ENCODE data around the gene KIF19.

KIF19 gene

DNA sequence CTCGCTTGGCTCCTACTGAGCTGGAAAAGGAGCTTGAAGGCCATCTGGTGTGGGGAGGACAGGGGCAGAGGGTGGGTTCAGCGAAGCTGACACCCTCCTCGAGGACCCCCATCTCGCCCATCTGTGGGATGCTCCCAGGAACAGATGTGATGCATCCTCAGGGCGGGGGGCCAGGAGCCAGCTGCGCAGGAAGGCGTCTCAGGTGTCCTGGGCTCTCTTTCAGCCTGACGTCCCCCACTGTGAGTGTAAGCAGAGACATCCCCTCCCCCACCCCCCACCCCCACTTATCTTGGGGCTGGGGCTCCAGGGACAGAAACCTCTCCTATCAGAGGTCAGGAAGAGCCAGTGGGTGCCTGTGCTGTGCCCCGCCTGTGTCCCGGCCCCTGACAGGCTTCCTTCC lies 16.2 kb downstream of the KIF19 start:
- DNase-seq (ENCODE audit: low read depth in 2 of 2): no peak

DNA sequence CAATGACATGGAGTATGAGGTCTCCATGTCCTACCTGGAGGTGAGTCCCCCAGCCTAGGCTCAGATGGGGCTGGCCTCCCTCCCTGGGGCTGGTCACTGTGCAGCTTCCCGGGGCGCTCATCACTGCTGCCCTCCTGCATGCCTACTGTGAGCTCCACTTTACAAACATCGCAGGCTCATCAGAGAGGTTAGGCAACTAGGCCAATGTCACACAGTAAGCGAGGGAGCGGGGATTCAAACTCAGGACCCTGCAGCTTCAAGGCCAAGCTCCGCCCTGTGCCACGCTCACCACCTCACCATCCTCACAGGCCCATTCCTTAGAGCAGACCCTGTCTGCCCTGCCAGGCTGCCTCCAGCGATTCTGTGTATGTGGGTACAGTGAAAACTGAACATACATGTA lies 17.1 kb downstream of the KIF19 start:
- DNase-seq (ENCODE audit: low read depth in 2 of 2): no peak

DNA sequence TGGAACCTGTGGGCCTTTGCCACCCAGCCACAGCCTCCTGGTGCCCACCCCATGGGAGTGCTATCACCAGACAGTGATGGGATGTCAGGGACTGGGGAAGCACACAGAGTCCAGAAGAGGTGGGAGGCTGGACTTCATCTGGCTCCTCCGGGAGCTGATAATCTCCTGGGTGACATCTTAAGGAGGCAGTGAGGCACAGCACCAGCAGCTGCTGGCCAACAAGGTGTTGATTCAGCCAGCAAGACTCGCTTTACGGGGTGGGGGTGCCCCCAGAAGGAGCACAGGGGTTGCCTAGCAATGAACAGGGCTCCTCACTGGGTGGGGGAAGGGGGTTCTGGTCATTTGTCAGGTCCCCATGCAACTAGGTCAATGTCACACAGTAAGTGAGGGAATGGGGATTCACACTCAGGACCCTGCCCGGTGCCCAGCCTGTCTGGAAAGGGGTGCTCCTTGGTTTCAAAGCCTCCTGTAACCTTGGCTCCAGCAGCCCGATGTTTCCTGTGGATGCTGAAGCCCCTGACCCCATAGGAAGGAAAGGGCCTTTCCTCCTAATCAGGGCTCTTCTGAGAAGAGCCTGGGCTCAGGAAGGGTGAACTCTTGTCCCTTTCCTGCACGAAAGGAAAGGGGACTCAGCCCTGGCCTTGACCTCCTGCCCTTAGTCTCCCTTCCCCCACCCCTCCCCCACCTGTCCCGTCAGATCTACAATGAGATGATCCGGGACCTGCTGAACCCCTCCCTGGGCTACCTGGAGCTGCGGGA lies 17.7 kb downstream of the KIF19 start:
- no peak for DNase-seq (ENCODE audit: low read depth in 2 of 2)

DNA sequence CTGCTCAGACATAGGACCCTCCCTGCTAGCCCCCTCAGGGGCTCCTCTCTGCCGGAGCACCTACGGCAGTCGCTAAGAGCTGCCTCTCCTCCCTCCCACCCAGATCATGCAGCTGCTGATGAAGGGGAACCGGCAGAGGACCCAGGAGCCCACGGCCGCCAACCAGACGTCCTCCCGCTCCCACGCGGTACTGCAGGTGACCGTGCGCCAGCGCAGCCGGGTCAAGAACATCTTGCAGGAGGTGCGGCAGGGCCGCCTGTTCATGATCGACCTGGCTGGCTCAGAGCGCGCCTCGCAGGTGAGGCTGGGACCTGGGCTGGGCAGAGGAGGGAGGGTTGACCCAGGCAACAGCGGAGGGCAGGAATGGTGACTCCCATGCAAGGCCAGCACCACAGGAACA lies 18.6 kb downstream of the KIF19 start:
- DNase-seq (ENCODE audit: low read depth in 2 of 2): no peak

DNA sequence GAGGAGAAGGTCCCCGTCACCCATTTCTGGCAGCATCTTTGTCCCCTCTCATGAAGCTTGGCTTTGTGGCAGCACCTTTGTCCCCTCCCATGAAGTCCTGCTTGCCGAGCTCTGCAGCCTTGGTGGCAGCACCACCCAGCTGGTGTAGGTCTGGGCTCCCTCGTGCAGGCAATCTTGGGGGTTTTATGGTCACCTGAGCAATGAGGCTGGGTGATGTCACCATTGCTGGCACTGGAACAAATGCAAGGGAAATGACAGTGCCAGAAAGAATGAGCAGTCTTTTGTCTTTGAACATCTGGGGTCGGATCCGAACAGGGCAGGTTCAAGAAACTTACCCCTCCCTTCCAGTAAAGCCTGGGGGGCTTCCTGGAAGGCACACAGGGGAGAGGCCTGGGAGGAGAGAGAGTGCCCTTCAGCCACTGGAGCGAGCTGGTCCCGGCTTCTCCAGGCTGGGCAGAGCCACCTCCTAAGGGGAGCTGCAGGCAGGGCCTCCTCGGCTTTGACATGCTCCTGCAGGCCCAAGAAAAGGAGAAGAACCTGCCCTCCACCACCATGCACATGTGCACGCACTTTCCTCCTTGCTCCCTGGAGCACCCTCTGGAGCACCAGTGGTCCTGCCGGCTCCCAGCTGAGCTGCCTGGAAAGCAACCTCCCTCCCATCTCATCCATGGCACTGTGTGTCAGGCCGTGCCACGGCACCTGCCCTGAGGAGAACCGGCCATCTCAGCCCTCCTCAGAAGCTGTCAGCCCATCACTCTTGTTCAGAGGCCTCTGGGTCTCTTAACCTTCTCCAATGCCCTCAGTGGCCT lies 19.6 kb downstream of the KIF19 start:
- no peak for DNase-seq (ENCODE audit: low read depth in 2 of 2)

DNA sequence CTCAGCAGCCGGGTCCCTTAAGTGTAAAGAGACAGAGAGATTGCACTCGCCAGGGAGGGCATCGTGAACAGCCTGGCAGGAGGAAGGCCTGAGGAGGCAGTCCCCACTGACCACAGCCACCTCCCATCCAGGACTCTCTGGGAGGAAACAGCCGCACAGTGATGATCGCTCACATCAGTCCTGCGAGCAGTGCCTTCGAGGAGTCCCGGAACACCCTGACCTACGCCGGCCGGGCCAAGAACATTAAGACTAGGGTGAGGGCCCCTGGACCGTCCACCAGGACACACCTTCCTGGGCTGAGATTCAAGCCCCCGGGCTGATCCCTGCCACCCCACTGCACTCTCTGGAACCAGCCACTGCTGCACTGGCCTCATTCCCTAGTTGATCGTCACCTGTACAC lies 21.6 kb downstream of the KIF19 start:
- no peak for DNase-seq (ENCODE audit: low read depth in 2 of 2)

DNA sequence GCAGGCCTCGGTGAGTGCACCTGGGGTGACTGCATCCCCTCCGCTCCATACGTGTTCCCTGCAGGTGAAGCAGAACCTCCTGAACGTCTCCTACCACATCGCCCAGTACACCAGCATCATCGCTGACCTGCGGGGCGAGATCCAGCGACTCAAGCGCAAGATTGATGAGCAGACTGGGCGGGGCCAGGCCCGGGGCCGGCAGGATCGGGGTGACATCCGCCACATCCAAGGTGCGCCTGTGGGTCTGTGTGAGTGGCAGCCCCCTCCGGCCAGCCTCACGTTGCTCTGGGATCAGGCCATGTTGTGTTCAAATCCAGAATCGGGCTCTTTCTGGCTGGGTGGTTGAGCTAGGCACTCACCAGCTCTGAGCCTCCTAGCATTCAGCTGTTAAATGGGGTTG lies 23.1 kb downstream of the KIF19 start:
- DNase-seq (ENCODE audit: low read depth in 2 of 2): no peak

DNA sequence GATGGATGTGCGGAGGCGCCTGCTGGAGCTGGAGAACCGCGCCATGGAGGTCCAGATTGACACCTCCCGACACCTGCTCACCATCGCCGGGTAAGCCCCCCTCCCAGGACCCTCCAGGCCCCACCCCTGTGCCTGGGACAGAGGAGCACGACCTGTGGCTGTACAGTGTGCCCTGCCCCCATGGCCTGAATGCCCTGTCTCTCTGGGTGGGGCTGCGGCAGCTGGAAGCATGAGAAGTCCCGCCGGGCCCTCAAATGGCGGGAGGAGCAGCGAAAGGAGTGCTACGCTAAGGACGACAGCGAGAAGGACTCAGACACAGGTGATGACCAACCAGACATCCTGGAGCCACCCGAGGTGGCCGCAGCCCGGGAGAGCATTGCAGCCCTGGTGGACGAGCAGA lies 24.5 kb downstream of the KIF19 start:
- DNase-seq (ENCODE audit: low read depth in 2 of 2): no peak

DNA sequence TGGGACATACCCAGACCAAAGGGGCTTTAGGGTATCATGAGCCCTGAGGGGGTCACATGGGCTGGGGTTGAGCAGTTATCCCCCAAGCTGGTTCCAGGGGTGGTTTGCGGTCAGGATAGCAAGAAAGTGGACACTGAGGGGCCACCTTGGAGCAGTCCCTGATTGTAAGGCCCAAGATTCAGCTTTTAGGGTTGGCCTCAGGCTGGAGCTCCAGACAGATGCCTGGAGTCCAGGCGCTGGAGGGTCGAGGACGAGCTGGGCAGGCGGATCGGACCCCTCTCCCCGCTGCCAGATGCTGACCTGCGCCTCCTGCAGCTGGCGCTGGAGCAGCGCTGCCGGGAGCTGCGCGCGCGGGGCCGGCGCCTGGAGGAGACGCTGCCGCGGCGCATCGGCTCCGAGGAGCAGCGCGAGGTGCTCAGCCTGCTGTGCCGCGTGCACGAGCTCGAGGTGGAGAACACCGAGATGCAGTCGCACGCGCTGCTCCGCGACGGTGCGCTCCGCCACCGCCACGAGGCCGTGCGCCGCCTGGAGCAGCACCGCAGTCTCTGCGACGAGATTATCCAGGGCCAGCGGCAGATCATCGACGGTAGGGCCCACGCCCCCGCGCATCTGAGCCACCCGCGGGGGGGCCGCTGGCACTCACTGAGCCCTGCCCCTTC lies 25.7 kb downstream of the KIF19 start:
- no peak for DNase-seq (ENCODE audit: low read depth in 2 of 2)

DNA sequence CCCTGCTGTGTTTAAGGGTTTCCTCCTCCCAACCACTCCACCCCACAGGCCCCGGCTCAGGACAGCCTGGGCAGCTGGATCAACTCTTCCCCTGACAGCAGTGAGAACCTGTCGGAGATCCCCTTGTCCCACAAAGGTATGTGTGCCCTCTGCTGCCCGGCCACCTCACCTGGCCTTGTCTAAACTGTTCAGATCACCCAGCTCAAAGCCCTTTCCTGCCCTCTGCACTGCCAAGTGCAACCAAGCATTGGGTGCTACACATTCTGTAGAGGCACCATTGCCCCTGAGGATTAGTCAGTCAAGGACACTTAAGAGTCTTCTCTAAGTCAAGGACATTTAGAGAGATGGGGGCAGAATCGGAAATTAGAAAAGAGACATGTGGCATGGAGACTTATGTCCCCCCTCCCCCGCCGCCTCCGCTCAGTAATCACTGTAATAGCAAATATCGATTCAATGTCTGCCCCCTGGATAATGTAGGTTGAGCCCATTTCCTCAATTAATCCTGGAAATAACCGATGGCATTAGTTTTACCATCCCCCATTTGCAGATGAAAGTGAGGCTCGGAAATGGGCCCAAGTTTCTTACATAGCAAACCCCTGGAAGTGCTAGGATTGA lies 27.5 kb downstream of the KIF19 start:
- DNase-seq (ENCODE audit: low read depth in 2 of 2): no peak

DNA sequence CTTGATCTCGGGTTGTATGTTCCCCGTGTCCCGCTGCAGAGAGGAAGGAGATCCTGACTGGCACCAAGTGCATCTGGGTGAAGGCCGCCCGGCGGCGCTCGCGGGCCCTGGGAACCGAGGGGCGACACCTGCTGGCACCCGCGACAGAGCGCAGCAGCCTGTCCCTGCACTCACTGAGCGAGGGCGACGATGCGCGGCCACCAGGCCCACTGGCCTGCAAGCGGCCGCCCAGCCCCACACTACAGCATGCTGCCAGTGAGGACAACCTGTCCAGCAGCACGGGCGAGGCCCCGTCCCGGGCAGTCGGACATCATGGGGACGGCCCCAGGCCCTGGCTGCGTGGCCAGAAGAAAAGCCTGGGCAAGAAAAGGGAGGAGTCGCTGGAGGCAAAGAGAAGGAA lies 28.1 kb downstream of the KIF19 start:
- DNase-seq (ENCODE audit: low read depth in 2 of 2): no peak

DNA sequence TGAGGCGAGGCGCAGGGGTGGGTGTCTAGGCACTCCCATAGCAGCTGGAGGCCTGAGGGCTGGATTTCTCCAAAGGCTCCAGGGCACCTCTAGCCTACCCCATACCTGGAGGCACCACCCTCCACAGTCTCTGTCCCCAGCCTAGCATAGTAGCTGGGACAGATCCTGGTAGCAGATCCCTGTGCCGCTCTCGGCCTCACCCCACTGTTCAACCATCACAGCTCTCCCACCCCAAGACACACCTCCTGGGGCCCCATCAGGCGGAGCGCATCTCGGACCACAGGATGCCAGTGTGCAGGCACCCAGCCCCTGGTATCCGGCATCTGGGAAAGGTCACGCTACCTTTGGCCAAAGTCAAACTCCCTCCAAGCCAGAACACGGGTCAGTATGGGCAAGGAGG lies 28.5 kb downstream of the KIF19 start:
- DNase-seq (ENCODE audit: low read depth in 2 of 2): no peak

DNA sequence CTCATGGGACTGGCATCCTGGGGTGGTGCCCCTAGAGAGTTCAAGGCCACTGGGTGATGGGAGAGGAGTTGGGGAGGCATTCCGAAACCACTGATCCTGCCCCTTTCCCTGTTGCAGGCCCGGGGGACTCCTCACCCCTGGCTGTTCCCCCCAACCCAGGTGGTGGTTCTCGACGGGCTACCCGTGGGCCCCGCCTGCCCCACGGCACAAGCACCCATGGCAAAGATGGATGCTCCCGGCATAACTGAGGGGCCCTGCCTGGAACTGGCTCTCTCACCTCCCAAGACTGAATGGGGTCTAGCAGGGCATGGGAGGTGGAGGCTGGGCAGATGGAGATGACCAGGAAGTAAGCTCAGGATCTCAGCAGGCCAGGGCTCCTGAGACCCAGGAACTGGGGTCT lies 29.0 kb downstream of the KIF19 start:
- DNase-seq (ENCODE audit: low read depth in 2 of 2): no peak

DNA sequence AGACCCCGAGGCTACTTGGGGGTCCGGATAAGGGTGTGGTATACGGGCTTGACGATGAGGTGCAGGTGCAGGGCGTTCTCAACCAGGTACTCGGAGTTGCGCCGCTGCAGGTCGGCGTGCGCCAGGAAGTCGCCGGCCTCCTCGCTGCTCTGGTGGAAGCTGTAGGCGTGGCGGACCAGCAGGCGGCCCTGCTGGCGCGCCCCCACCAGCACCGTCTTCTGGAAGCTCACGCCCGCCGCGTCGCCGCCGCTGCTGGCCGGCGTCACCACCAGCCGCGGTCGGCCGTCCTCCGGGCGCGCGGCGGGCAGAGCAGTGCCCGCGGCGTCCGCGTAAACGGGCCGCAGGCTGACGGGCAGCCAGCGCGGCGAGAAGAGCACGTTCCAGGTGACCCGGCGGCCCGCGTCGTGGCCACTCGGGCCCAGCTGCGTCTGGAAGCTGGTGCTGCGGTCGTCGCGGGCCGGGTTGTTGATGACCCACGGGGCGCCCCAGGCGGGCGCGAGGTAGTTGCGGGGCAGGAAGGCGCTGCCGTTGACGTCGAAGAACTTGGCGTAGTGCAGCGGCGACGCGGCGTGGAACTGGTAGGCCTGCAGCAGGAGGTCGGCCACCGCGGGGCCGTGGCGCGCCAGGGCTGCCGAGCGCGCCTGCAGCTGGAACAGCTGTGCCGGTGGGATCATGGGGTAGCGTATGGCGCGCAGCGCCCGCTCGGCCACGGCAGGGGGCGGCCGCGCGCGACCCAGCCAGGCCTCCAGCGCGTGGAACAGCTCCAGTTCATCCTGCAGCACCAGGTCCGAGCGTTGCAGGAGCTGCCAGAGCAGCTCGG lies 30.8 kb downstream of the KIF19 start:
- no peak for DNase-seq (ENCODE audit: low read depth in 2 of 2)

DNA sequence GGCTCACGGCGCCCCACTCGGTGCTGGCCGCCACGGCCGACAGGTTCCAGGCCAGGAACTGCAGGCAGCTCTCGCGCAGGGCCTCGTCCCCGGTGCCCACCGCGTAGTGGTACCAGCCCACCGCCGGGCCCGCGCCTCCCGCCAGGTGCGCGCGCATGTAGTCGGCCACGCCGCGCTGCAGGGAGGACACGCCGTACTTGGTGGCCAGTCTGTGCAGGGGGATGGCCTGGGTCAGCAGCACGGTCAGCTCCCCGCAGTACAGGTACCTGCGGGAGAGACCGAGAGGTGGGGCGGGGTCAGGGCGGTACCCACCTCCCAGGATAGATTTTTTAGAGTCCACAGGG lies 31.4 kb downstream of the KIF19 start:
- DNase-seq (ENCODE audit: low read depth in 2 of 2): no peak

DNA sequence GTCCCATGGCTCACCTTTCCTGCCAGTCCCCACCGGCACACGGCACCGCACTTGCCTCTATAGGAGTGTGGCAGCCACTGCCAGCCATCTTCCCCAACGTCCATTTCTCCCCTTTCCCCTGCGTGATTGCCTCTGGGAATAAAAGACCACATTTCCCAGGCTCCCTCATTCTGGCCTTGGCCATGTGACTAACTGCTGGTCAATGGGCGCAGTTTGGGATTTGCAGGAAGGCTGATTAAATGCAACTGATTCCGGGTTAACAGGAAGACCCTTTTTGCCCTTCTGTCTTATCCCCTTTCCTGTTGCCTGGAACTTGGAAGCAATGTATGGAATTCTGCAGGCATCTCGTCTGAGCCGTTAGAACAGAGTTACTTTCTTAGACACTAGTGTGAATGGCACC lies 32.7 kb downstream of the KIF19 start:
- DNase-seq (ENCODE audit: low read depth in 2 of 2): no peak

DNA sequence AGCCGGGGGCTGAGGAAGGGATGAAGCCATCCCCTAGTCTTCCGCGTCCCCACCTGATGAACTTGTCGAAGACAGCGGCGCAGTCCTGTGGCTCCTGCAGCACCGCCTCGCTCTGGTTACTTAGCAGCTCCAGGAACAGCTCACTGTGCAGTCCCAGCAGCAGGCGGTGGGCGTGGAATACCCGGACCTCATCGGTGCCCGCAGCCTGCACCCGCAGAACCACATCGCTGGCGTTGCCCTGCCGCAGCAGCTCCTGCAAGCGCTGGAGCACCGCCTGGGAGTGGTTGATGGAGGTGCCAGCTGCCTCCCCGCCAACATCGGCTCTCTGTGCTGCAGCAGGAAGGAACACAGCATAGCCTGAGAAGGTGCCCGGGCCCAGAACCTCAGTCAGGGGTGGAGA lies 33.9 kb downstream of the KIF19 start:
- DNase-seq (ENCODE audit: low read depth in 2 of 2): no peak

DNA sequence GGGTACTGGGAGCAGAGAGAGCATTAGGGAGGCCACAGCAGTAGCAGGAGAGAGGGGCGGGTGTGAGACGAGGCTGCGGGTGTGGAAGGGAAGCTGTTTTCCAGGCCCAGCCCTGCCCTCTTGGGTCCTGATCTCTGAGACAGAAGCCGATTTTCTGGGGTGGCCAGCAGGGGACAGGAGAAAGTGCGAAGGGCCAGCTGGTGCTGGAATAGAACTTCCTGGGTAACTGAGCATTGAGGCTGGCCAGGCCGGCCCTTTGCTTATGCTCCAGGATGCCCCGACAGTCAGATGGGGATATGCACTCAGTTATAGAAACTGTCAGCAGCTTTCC lies 34.8 kb downstream of the KIF19 start:
- no peak for DNase-seq (ENCODE audit: low read depth in 2 of 2)

DNA sequence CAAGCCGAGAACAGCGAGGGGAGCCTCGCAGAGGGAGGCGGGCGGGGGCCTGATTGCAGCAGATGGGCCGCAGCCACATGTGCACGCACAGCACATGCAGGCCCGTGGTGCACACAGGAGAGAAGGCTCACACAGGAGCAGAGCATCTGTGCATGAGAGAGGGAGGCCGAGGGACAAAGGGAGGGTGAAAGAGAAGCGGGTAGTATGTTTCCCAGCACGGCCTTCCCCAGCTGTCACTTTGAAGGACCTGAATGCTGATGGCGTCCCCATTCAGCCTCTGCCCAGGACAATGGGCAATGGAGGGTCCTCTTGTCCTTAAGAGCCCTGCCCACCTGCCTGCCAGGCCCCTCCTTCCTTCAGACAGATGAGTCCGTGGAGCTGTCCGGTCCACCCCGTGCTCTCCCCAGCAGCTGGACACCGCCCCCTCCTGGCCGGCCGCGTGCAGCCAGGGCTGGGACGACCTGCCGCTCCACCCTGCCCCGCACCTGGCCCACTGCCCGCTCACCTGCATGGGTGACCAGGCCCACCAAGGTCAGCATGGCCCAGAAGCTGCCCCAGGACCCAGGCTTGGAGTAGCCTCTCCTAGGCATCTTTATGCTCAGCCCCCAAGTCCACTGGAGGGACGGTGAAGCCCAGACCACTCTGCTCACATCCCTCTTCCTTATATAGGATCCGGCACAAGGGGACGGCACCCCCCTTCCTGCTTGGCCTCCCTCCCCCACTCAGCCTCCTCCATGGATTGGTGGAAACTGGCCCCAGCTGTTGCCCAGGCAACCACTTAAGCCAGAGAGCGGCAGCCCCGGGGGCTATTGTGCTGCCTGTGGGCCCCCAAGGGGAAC lies 35.4 kb downstream of the KIF19 start, which contains the start of gene BTBD17:
Gene BTBD17, minus strand, starts transcription at position 639 of the 839 bp plus-strand sequence. Its CDS starts 49 bp downstream, at position 590.
- DNase-seq (ENCODE audit: low read depth in 2 of 2): no peak

DNA sequence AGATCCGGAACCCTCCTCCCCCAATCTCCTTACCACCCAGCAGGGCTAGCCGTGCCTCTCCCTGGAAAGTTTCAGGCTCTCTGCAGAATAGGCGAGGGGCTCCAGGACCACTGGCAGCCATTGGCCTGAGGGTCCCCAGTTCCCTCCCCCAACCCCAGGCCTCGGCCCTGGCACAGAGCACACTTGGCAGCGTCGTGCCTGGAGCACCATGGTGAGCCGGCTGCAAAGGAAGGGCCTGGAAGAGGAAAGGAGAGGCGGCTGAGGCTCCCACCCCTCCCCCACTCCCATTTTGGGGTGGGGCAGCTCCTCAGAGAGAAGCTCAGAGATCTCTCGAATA lies 36.0 kb downstream of the KIF19 start:
- no peak for DNase-seq (ENCODE audit: low read depth in 2 of 2)
